ENCODE data around the gene PGPEP1.

GRCh38 chr19:18368504-18369222, 28.3 kb downstream of the PGPEP1 start:
- TF ChIP-seq TAF1 (IDR thresholded peaks at IDR 0.05; ENCODE audit: low read depth) (no peak), POLR2AphosphoS5 (IDR thresholded peaks at IDR 0.05) (no peak), CTCF (IDR thresholded peaks at IDR 0.05; ENCODE audit: poor library complexity, severe bottlenecking) (no peak)

All from neural cell (in vitro differentiated cells).